Measurements from ENCODE around the gene DCXR. TPM values are rescaled to one million over a fixed set of nuclear protein-coding genes. Genes with fewer than 3 reads are reported as not detected.

DCXR gene
- total and polyA plus RNA-seq, 2 of the 13 experiments (the other 11 are each of a cell fraction or from before 2014, with no cell fraction given), result 287 to 311 TPM

- TF ChIP-seq SNAI1 (CRISPR knock-in tag; IDR thresholded peaks at IDR 0.05; ENCODE audit: borderline replicate concordance) (no peak), ARNT2 (CRISPR knock-in tag; IDR thresholded peaks at IDR 0.05; ENCODE audit: low read depth) (peak; percentile 93), ZNF878 (CRISPR knock-in tag; IDR thresholded peaks at IDR 0.05) (peak; percentile 82; the same call in 1 of the 2 replicates), TOE1 (CRISPR knock-in tag; IDR thresholded peaks at IDR 0.05) (0 out of 2 replicates have a peak, but pooled peaks have one; percentile 71), ZNF547 (CRISPR knock-in tag; IDR thresholded peaks at IDR 0.05) (peak; percentile 96), ZNF224 (CRISPR knock-in tag; IDR thresholded peaks at IDR 0.05) (no peak; the same call in 1 of the 2 replicates), ZNF567 (CRISPR knock-in tag; IDR thresholded peaks at IDR 0.05; ENCODE audit: borderline replicate concordance) (0 out of 2 replicates have a peak, but pooled peaks have one; percentile 10), ZNF513 (CRISPR knock-in tag; conservative IDR thresholded peaks at IDR 0.05) (no peak), REL (CRISPR knock-in tag; conservative IDR thresholded peaks at IDR 0.05) (peak; percentile 58), RBM22 (optimal IDR thresholded peaks at IDR 0.05; ENCODE audit: low read length) (no peak), NKX3-1 (CRISPR knock-in tag; IDR thresholded peaks at IDR 0.05) (peak; percentile 82; the same call in 1 of the 2 replicates), HNRNPL (IDR thresholded peaks at IDR 0.05; ENCODE audit: low read depth, low read length) (peak; percentile 99), ZNF782 (CRISPR knock-in tag; IDR thresholded peaks at IDR 0.05; ENCODE audit: borderline replicate concordance) (peak; percentile 81; the same call in 1 of the 2 replicates), POLR2AphosphoS2 (IDR thresholded peaks at IDR 0.05; ENCODE audit: low read depth, low read length) (no peak; the same call in 1 of the 2 replicates), NFKB2 (CRISPR knock-in tag; IDR thresholded peaks at IDR 0.05; ENCODE audit: borderline replicate concordance) (peak; percentile 96), MEIS2 (CRISPR knock-in tag; IDR thresholded peaks at IDR 0.05) (peak; percentile 65; the same call in 1 of the 2 replicates), MEIS1 (CRISPR knock-in tag; IDR thresholded peaks at IDR 0.05; ENCODE audit: borderline replicate concordance) (peak; percentile 71), ZNF468 (CRISPR knock-in tag; IDR thresholded peaks at IDR 0.05) (0 out of 2 replicates have a peak, but pooled peaks have one; percentile 61), YY1 (IDR thresholded peaks at IDR 0.05; ENCODE audit: insufficient read depth, insufficient replicate concordance, low read depth, low read length) (peak; percentile 68), MLLT10 (CRISPR knock-in tag; IDR thresholded peaks at IDR 0.05) (no peak), TBX2 (CRISPR knock-in tag; IDR thresholded peaks at IDR 0.05; ENCODE audit: borderline replicate concordance) (no peak; the same call in 1 of the 2 replicates), SP140L (CRISPR knock-in tag; IDR thresholded peaks at IDR 0.05; ENCODE audit: borderline replicate concordance) (no peak), ZSCAN29 (CRISPR knock-in tag; conservative IDR thresholded peaks at IDR 0.05) (no peak), CBX1 (IDR thresholded peaks at IDR 0.05; ENCODE audit: low read depth) (peak; percentile 52)
- TF ChIP-seq, protein P1, sequence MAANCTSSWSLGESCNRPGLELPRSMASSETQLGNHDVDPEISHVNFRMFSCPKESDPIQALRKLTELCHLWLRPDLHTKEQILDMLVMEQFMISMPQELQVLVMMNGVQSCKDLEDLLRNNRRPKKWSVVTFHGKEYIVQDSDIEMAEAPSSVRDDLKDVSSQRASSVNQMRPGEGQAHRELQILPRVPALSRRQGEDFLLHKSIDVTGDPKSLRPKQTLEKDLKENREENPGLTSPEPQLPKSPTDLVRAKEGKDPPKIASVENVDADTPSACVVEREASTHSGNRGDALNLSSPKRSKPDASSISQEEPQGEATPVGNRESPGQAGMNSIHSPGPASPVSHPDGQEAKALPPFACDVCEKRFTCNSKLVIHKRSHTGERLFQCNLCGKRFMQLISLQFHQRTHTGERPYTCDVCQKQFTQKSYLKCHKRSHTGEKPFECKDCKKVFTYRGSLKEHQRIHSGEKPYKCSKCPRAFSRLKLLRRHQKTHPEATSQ (CRISPR knock-in tag; IDR thresholded peaks at IDR 0.05; ENCODE audit: borderline replicate concordance), result peak; percentile 96
- TF ChIP-seq, protein P2, sequence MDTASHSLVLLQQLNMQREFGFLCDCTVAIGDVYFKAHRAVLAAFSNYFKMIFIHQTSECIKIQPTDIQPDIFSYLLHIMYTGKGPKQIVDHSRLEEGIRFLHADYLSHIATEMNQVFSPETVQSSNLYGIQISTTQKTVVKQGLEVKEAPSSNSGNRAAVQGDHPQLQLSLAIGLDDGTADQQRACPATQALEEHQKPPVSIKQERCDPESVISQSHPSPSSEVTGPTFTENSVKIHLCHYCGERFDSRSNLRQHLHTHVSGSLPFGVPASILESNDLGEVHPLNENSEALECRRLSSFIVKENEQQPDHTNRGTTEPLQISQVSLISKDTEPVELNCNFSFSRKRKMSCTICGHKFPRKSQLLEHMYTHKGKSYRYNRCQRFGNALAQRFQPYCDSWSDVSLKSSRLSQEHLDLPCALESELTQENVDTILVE (CRISPR knock-in tag; IDR thresholded peaks at IDR 0.05), result peak; percentile 74
- TF ChIP-seq, protein P3, sequence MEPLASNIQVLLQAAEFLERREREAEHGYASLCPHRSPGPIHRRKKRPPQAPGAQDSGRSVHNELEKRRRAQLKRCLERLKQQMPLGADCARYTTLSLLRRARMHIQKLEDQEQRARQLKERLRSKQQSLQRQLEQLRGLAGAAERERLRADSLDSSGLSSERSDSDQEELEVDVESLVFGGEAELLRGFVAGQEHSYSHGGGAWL (CRISPR knock-in tag; IDR thresholded peaks at IDR 0.05), result peak; percentile 89; the same call in 1 of the 2 replicates
Measured at GRCh38 chr17:81991684-81992305, 45.7 kb downstream of the DCXR start (continued).
